SK-N-SH (cell line): Measurements from ENCODE around the gene JOSD2. TPM values are rescaled to one million over a fixed set of nuclear protein-coding genes. Genes with fewer than 3 reads are reported as not detected.

Source experiments
- CTCF ChIA-PET: fragments of 300-600, 350-600 bp; formaldehyde crosslinking; extraction: SDS; loops from one replicate; lab custom pipeline; 2021; lab: Yijun Ruan, JAX
- POLR2A ChIA-PET: fragments of 350-600 bp; sonication (Branson Sonifier 250); formaldehyde crosslinking; extraction: SDS; loops from one replicate; lab custom pipeline; 2020; ENCODE audit warnings: antibody characterized with exemption, inconsistent platforms; lab: Yijun Ruan, JAX
- DNase-seq: peaks from one replicate; pipeline ENCODE4 v3.0.0; 2012
- H2AFZ ChIP-seq: fragments of 200-600 bp; sonication (generic); 2 replicates; pipeline ENCODE4 v1.8.1; 2016; ENCODE audit warnings: antibody characterized with exemption, mild to moderate bottlenecking, low read depth
- H3F3A ChIP-seq: fragments of 200-600 bp; sonication (generic); replicated peaks from 2 replicates; pipeline ENCODE3; 2016; ENCODE audit warnings: antibody characterized with exemption, mild to moderate bottlenecking; ENCODE audit not compliant: insufficient read depth
- H3K27ac ChIP-seq, 2 experiments: fragments of 200-500 bp in 1 of 2; fragments of 200-600 bp in 1 of 2; sonication (Bioruptor generic) in 1 of 2; sonication (generic), shearing (Covaris generic) in 1 of 2; 2 replicates each; pipeline versions ENCODE4 v1.5.1 to v1.6.1; 2014 to 2016; ENCODE audit warnings: low read depth in 2 of 2, inconsistent platforms in 1 of 2, low read length in 1 of 2, mild to moderate bottlenecking in 1 of 2, mixed read lengths in 1 of 2
- H3K27me3 ChIP-seq: fragments of 200-600 bp; sonication (generic), shearing (Covaris generic); 2 replicates; pipeline ENCODE4 v1.6.1; 2016; ENCODE audit warnings: mixed run types; ENCODE audit not compliant: insufficient read depth
- H3K36me3 ChIP-seq, 2 experiments: fragments of 200-500 bp in 1 of 2; fragments of 200-600 bp in 1 of 2; sonication (Bioruptor generic) in 1 of 2; sonication (generic) in 1 of 2; replicated peaks in 1 of 2; 2 replicates each; pipeline versions ENCODE3 to v1.5.1; 2014 to 2016; ENCODE audit warnings: low read length in 1 of 2, mild to moderate bottlenecking in 1 of 2; ENCODE audit not compliant: insufficient read depth in 2 of 2, control insufficient read depth in 1 of 2
- H3K4me1 ChIP-seq, 2 experiments: fragments of 200-500 bp in 1 of 2; fragments of 200-600 bp in 1 of 2; sonication (Bioruptor generic) in 1 of 2; sonication (generic), shearing (Covaris generic) in 1 of 2; 2 replicates each; pipeline versions ENCODE4 v1.5.1 to v1.6.1; 2014 to 2016; ENCODE audit warnings: low read depth in 1 of 2, low read length in 1 of 2, mixed run types in 1 of 2; ENCODE audit not compliant: insufficient read depth in 2 of 2, control insufficient read depth in 1 of 2
- H3K4me2 ChIP-seq: fragments of 200-600 bp; sonication (generic), shearing (Covaris generic); 2 replicates; pipeline ENCODE4 v1.6.1; 2017; ENCODE audit warnings: mixed run types
- H3K4me3 ChIP-seq, 2 experiments: fragments of 200-500 bp in 1 of 2; fragments of 200-600 bp in 1 of 2; sonication (Bioruptor generic) in 1 of 2; sonication (generic), shearing (Covaris generic) in 1 of 2; 2 replicates each; pipeline versions ENCODE4 v1.5.1 to v1.8.1; 2014 to 2016; ENCODE audit warnings: low read depth in 2 of 2, inconsistent platforms in 1 of 2, low read length in 1 of 2, mild to moderate bottlenecking in 1 of 2, mixed read lengths in 1 of 2, moderate library complexity in 1 of 2
- H3K79me2 ChIP-seq: fragments of 200-600 bp; sonication (generic); 2 replicates; pipeline ENCODE4 v1.8.1; 2017; ENCODE audit warnings: mild to moderate bottlenecking; ENCODE audit not compliant: insufficient read depth
- H3K9ac ChIP-seq: fragments of 200-600 bp; sonication (generic); 2 replicates; pipeline ENCODE4 v1.6.1; 2017; ENCODE audit warnings: mixed run types
- H3K9me2 ChIP-seq: fragments of 200-600 bp; sonication (generic); 2 replicates; pipeline ENCODE4 v1.6.1; 2017; ENCODE audit warnings: mixed run types
- H3K9me3 ChIP-seq: fragments of 200-600 bp; sonication (generic); 2 replicates; pipeline ENCODE4 v1.6.1; 2017; ENCODE audit warnings: mixed run types, mild to moderate bottlenecking, moderate library complexity
- H4K20me1 ChIP-seq: fragments of 200-600 bp; sonication (generic); 2 replicates; pipeline ENCODE4 v1.6.1; 2017; ENCODE audit warnings: mild to moderate bottlenecking, mixed run types; ENCODE audit not compliant: insufficient read depth
- FOSL2 ChIP-seq: IDR thresholded peaks from 2 replicates; pipeline ENCODE4 v1.4.0; 2012; ENCODE audit warnings: low read depth, mild to moderate bottlenecking, moderate library complexity, borderline replicate concordance
- FOXM1 ChIP-seq: IDR thresholded peaks from 2 replicates; pipeline ENCODE4 v1.4.0; 2012; ENCODE audit warnings: low read depth, mild to moderate bottlenecking
- MXI1 ChIP-seq: IDR thresholded peaks from 2 replicates; pipeline ENCODE4 v1.6.1; 2012; ENCODE audit warnings: mild to moderate bottlenecking, low read depth, low read length, improper control_type of control experiment
- PBX3 ChIP-seq: IDR thresholded peaks from 2 replicates; pipeline ENCODE4; 2012
- RCOR1 ChIP-seq: fragments of 150-350 bp; IDR thresholded peaks from 2 replicates; pipeline ENCODE4 v1.6.1; 2017; ENCODE audit warnings: antibody characterized with exemption, low read length
- YY1 ChIP-seq: IDR thresholded peaks from 2 replicates; pipeline ENCODE4 v1.4.0; 2012; ENCODE audit warnings: low read depth, mild to moderate bottlenecking
- WGBS: methylation state at CpG from one replicate; pipeline ENCODE4 v1.1.6; 2017; ENCODE audit warnings: low lambda C conversion rate; 5-methylcytosine and 5-hydroxymethylcytosine counted together
- polyA plus RNA-seq, 3 experiments: library from polyadenylated mRNA; depleted of rRNA; stranded (reverse); fragments of >200 nt; gene quantifications; 2 replicates each; pipeline ENCODE4 v1.2.3, GENCODE V29; 2012

JOSD2 gene
- polyA plus RNA-seq, 1 of the 3 experiments (the other 2 are of a cell fraction) = 81.2 TPM

DNA sequence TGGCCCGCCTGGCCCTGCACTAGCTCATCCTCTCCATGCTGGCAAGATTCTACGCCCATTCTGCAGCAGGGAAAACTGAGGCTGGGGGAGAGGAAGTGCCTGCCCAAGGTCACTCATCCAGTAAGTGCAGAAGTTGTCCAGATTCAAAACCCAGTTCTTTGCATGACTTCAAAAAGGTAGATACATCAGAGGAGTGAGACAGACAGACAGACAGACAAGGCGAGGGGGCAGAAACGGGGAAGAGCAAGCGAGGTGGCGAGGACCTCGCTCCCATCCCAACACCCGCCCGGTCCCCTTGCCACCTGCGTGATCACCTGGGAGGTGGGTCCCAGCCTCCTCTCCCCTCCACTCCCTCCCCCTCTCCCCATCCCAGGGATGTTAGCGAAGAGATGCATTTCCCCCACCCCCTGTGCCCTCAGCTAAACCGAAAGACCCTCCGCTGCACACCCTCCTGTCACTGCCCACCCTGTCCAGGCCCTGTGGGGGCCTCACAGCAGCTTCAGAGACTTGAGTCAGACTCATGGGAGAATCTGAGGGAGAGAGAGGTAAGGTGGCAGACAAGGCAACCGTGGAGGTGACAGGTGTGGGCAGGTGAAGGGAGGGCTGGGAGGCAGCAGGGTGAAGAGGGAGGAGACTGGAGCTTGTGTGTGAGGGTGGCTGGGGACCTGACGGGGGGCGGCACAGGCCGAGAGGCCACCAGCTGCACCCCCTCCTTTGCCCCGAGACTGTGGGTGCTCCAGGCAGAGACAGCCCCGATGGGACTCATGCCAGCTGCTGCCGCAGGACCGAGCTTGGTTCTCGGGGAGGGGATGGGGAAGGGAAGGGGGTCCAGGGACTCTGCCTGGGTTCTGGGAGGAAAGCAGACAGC lies 38.3 kb upstream of the JOSD2 start:
- Histone ChIP-seq H2AFZ (no peak overlapping the region), H3K4me1 (peaks cover 0 to 26% of the 10 kb centered on the region in 2 experiments; a peak in 1 of 4 replicates), H3K79me2 (no peaks in the 10 kb centered on the region), H3K27me3 (no peaks in the 10 kb centered on the region), H3K9me2 (no peaks in the 10 kb centered on the region), H3K9ac (no peak overlapping the region), H3K4me2 (no peak overlapping the region), H3K27ac (no peak overlapping the region), H3K36me3 (no peaks in the 10 kb centered on the region), H3K9me3 (no peaks in the 10 kb centered on the region), H3F3A (no peaks in the 10 kb centered on the region), H3K4me3 (no peak overlapping the region), H4K20me1 (peaks cover 6% of the 10 kb centered on the region; the same call in 1 of the 2 replicates)
- TF ChIP-seq MXI1 (no peak), FOSL2 (no peak), PBX3 (no peak)
- ChIA-PET POLR2A (no interaction called here), CTCF (interaction anchor here (0.7 to 2.3 kb wide), 3 partner anchors 12 to 297 kb away, joined by 3 to 14 read pairs (median 3); no protein-coding TSS in a partner anchor)
- no peak for DNase-seq
- WGBS = 84% methylated on average over 21 of the region's 22 CpGs

- CTCF ChIA-PET = interaction anchor here (0.8 to 2.5 kb wide), 8 partner anchors 8 to 51 kb away, joined by 3 to 28 read pairs (median 6); no protein-coding TSS in a partner anchor
- Histone ChIP-seq H3K27ac (no peak overlapping the region), H3K27me3 (no peaks in the 10 kb centered on the region), H3K9me3 (no peaks in the 10 kb centered on the region), H3F3A (no peaks in the 10 kb centered on the region), H3K79me2 (no peaks in the 10 kb centered on the region), H3K36me3 (no peaks in the 10 kb centered on the region), H3K4me2 (no peak overlapping the region), H3K4me1 (peaks cover 0 to 26% of the 10 kb centered on the region in 2 experiments; a peak in 1 of 4 replicates), H4K20me1 (peaks cover 6% of the 10 kb centered on the region; the same call in 1 of the 2 replicates), H3K9me2 (no peaks in the 10 kb centered on the region), H3K9ac (no peak overlapping the region), H3K4me3 (no peak overlapping the region), H2AFZ (no peak overlapping the region)
- 82% methylated on average over 17 of the region's 45 CpGs for WGBS
- POLR2A ChIA-PET = interaction anchor here (0.5 kb wide), 1 partner anchor 48 kb away, joined by 4 read pairs; no protein-coding TSS in a partner anchor
- no peak for DNase-seq
- TF ChIP-seq YY1 (no peak), RCOR1 (no peak), FOXM1 (no peak)
Observed at GRCh38 chr19:50548191-50549058, 37.4 kb upstream of the JOSD2 start.
